Measurements from ENCODE around the gene PPARA.
A peak's percentile ranks its signal among the peaks of the same experiment; 100 is the strongest.

Gene PPARA

GRCh38 chr22:46150034-46150654 is at the start of gene PPARA:
PPARA (plus strand) TSS chr22:46150526; CDS start chr22:46198384, 47,858 bp downstream.
- peak; percentile 91 for DNase-seq (ENCODE audit: low spot score)

DNA sequence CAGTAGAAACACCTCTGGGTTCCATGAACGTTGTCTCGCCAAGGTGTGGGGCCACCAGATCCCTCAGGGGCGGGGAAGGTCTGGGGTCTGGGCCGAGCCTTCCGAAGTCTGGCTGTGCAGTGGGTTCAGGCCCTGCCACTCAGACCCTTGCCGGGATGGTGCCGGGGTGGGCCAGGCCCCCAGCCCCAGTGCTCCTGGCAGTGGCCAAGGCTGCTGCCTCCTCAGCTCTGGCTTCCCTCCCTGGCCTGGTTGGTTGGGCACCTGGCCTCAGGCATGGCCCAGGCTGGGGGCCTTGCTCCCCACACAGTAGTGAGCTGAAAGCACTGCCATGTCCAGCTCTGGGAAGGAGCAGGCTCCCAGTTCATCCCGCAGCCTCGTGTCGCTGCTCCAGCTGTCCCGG is 48.2 kb upstream of the PPARA start:
- DNase-seq (ENCODE audit: low spot score): no peak

- DNase-seq (ENCODE audit: low spot score): no peak
Observed at GRCh38 chr22:46102752-46103151, 47.6 kb upstream of the PPARA start.

GRCh38 chr22:46103181-46103580 is 47.1 kb upstream of the PPARA start:
- no peak for DNase-seq (ENCODE audit: low spot score)

- DNase-seq (ENCODE audit: low spot score): no peak
Observed at GRCh38 chr22:46103664-46104063, 46.7 kb upstream of the PPARA start.

DNA sequence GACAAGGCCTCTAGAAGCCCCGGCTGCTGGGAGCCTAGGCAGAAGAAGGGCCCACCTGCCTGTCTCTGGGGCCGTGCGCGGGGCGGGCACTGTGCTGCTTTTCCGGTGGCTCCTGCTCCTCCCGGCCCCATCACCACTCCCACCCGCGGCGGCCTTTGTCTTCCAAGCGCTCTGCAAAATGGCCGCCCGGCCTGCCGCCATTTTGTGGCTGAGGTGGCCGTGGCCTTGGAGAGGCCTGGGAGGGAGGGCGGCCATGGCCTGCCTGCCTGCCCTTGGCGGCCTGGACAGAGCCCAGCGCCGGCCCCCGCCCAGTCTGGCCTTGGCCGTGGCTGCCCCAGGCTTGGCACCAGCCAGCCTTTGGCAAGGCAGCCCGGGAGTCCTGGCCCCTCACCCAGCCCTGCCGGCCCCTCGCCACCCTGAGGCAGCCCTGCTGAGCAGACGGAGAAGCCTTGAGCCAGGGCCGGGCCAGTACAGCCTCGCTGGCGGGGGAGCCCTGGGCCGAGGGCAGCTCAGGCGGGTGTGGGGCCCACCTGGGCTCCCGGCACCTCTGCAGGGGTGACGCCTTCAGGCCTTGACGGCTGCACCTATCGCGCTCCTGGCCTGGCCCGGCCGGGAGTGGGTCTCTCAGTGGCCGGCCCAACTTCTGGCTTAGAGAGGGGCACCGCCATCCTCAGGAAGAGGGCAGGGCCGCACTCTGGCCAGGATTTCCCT is 46.0 kb upstream of the PPARA start:
- no peak for DNase-seq (ENCODE audit: low spot score)

DNA sequence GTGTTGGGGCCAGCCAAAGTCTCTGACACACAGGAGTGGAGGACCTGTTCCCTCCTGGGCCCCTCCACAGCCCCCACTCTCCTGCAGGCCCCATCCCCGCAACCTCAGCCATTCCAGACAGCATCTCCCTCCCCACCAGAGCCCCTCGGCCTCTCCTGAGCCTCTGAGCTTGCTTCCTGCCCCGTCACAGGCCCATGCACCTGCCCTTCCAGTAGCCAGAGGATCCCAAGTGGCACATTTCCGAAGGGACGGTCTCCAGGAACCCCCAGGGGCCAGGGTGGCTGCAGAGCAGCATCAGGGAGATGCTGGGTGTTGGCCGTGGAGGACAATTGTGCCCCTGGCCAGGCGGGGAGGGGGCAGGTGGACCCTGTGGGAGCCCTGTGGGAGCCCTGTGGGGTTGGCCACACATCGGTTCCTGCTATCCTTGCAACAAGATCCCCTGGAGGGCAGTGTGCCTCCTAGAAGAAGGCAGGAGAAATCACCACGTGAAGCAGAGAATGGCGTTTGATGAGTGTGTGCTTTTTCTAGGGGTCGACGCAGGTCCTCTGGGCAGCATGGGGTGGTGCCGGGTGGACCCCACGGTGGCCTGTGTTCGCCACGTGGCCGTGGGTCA is 45.3 kb upstream of the PPARA start:
- no peak for DNase-seq (ENCODE audit: low spot score)

DNA sequence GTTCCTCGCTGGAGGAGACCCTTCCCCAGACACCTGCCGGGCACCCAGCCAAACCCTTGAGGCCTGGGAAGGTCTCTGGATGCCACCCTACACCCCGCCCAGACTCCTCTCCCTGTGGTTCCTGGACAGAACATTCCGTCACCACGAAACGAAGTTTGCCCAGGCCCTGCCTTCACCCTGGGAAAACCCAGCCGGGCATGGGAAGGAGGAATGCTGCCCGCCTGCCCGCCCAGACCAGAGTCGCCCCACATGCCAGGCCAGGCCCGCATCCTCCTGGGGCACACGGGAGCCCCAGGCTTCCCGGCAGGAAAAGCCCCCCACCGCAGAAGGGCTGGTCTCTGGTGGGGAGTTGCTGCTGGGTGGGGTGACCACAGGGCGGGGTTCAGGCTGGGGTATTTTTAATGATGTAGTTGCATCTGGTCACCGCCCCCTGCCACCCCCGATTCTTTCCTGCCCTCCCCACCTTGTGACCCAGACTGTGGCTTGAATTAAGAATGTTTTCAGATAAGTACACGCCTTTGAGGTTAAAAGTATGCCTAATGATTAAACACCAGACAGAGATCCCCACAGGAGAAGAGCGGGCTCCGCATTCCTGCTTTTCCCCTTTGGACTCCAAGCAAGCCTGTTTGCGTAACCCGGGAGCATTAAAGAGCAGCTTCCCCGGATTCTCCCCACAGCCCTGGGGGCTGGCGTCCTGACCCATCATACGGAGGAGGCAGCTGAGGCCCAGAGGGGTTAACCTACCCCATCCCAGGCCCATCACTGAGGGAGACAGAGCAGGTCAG is 44.6 kb upstream of the PPARA start:
- DNase-seq (ENCODE audit: low spot score): peak; percentile 94

- no peak for DNase-seq (ENCODE audit: low spot score)
Observed at GRCh38 chr22:46106279-46107022, 43.9 kb upstream of the PPARA start.

DNA sequence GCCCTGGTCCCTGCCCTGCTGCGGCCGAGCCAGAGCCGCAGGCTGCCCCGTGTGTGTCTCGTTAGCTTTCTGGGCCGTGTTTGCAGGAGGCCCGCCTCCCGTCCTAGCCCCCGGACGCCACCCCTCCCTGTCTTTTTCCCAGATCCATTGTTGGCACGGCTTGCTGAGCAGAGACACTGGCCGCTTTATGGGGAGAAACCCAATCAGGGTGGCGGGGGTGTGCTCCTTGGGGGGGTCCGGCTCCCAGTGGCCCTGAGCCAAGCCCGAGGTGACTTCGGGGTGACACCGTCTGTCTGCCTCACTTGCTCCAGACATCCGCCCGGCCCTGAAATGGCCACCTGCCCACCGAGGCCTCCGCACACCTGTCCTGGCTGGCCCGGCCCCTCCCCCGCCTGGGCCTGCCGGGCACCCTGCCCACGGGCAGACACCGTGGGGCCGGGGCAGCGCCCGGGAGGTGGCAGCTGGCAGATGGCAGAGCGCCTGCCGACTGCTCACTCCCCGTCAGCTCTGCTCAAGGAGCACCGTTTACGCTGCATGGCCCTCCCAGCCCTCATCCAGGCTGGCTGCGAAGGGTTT is 43.1 kb upstream of the PPARA start:
- DNase-seq (ENCODE audit: low spot score): no peak

DNA sequence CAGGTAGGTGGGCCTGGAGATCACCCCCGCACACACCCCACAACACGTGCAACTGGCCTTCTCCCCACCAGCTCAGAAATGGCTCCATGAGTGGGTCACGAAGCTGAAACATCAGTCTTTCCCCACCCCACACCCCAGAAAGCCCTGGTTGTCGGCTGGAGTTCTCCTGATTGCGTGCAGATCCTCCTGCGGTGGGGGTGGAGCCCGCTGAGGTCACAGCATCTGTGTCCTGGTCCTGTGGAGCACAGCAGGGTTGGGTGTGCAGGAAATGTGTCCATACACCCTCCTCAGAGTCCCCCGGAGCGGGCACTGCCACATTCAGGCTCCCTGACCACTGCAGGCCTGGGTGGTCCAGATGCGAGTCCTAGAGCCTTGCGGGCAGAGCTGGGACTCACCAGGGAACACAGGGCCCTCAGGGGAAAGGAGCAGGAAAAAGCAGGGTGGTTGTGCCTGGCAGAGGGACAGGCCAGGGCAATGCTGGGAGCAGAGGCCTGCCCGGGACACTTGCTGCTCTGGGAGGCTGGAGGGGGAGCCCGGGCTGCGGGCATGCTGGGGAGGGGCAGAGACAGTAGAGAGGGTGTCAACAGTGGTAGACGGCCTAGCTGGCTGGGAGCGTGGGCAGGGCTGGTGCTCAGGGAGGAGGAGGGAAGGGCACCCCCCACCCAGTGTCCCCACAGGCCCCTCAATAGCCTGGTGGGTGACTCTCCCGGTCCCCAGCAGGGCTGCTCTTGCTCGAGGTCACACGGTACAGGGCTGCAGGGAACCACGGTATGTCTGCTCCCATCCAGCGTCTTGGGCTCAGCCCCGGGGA is 42.4 kb upstream of the PPARA start:
- DNase-seq (ENCODE audit: low spot score): no peak

- no peak for DNase-seq (ENCODE audit: low spot score)
Observed at GRCh38 chr22:46108564-46109473, 41.5 kb upstream of the PPARA start.

DNA sequence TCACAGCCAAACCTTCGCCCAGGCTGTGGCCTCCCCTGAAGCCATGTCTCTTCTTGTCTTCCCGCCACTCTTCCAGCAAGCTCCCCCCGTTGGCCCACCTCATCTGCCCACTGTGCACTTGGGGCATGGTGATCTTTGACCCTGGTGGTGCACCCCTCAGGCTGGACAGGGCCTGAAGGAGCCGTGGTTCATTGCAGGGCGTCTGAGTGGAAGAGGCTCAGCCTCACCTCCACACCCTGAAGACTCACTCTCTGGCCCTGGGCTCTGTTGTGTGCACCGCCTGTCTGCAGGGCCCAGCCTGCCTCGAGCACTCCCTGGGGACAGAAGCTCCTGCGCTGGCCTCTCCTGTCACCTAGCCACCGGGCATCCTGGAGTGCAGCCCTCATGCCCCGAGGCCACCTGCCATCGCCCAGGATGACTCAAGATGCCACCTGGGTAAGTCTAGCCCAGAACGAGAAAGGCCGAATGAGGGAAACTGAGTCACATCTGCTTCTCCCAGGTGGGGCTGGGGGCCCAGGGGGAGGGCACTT is 40.8 kb upstream of the PPARA start:
- DNase-seq (ENCODE audit: low spot score): no peak

DNA sequence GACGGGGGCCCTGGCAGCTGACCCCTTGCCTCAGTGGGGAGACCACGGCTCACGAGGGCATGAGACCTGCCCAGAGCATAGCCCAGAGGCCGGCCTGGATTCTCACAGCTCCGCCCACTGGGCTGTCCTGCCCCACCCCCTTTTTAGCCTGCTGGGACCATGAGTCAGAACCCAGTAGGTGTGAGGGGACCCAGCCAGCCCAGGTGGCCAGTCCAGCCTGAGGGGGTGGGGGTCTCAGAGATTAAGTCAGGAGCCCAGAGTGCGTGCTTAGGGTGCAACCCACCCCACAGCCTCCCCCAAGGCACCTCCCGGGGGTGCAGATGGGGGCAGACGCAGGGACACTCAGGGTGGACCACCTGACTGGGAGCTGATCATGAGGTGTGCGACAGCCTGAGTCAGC is 40.1 kb upstream of the PPARA start:
- no peak for DNase-seq (ENCODE audit: low spot score)

DNA sequence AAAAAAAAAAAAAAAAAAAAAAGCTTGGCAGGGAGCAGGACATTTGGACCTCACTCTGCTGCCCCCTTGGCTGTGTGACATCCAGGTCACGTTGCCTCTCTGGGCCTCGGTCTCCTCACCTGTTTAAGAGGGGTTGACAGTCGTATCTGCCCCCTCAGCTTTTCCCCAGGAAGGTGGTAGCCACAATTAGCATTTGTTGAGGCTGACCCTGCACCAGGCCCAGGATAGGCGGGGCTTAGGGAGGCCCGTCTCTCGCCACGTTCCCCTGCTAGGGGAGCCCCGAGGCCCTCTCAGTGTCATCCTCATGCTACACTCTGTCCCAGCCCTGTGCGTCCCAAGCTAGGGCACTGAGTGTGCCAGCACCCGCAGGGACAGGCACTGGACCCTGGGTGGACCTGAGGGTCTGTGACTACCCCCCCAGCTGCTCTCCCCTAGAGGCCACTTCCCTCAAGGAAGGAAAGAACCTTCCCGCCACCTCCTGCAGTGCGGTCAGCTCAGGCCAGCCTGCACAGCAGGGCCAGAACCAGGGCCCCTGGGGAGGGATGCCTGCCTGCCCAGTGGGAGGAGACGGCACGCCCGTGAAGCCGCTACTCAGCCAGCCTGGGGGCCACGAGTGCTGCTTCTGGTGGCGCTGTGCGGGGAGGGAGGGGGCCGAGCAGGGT is 38.5 kb upstream of the PPARA start:
- DNase-seq (ENCODE audit: low spot score): no peak

GRCh38 chr22:46112405-46112804 is 37.9 kb upstream of the PPARA start:
- no peak for DNase-seq (ENCODE audit: low spot score)

- DNase-seq (ENCODE audit: low spot score): no peak
Observed at GRCh38 chr22:46113110-46113909, 37.0 kb upstream of the PPARA start.

- no peak for DNase-seq (ENCODE audit: low spot score)
Observed at GRCh38 chr22:46113910-46114517, 36.3 kb upstream of the PPARA start.
